OCI-LY3 (cell line): Measurements from ENCODE around the gene ARF1.

Experiments used
- EZH2phosphoT487 ChIP-seq: fragments of 200-600 bp; shearing (Covaris generic); IDR thresholded peaks from 2 replicates; pipeline ENCODE4 v1.6.1; 2018; ENCODE audit warnings: antibody characterized with exemption, mixed run types, low read depth
- TF ChIP-seq, protein P1 (sequence below): fragments of 200-600, 300-600 bp; sonication (generic); IDR thresholded peaks from 2 replicates; pipeline ENCODE4 v1.5.1; 2014; ENCODE audit warnings: antibody characterized with exemption, low read length, low read depth

- TF ChIP-seq, protein P1, sequence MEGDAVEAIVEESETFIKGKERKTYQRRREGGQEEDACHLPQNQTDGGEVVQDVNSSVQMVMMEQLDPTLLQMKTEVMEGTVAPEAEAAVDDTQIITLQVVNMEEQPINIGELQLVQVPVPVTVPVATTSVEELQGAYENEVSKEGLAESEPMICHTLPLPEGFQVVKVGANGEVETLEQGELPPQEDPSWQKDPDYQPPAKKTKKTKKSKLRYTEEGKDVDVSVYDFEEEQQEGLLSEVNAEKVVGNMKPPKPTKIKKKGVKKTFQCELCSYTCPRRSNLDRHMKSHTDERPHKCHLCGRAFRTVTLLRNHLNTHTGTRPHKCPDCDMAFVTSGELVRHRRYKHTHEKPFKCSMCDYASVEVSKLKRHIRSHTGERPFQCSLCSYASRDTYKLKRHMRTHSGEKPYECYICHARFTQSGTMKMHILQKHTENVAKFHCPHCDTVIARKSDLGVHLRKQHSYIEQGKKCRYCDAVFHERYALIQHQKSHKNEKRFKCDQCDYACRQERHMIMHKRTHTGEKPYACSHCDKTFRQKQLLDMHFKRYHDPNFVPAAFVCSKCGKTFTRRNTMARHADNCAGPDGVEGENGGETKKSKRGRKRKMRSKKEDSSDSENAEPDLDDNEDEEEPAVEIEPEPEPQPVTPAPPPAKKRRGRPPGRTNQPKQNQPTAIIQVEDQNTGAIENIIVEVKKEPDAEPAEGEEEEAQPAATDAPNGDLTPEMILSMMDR = no peak
- no peak for TF ChIP-seq EZH2phosphoT487
Observed at GRCh38 chr1:228058949-228059633, 23.4 kb upstream of the ARF1 start.
